Measurements from ENCODE around the gene GMDS. TPM values are rescaled to one million over a fixed set of nuclear protein-coding genes. Genes with fewer than 3 reads are reported as not detected.

The GMDS gene
- total RNA-seq, 1 donor from 2014 or later: 30.1 TPM

DNA sequence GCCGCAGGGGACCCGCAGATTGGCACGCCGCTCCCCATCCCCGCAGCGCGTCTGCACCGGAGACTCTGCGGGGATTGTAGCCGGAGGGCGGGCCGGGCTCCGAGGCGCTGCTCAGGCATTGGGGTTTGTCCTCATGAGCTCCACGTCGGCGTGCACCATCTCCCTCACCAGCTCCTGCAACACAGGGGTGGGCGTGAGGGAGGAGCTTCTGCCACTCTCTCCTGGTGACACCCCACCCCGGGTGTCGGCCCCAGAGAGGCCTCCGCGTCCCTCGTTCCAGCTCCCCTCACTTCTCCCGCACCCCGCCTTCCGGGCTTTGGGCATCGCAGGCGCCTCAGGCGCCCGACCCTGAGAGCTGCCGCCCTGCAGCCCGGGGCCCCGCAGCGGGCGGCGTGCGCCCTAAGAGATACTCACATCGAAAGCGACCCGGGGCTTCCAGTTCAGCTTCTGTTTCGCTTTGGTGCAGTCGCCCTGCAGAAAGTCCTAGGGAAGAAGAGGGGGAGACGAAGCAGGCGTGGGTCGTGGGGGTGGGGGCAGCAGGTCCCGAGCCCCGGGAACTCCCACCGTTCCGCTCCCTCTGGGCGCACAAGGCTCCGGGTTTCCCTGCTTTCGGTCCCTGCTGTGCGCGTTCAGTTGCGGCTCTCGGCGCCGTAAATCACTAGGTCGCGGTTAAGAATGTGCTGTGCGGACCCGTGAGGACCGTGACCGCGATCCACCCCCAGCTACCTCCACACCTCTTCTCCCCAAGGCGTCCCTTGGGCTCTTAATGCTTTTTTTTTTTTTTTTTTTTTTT lies 621.2 kb downstream of the GMDS start:
- H3K36me3 Mint-ChIP-seq (ENCODE audit: low read depth): peaks cover 8% of the 10 kb centered on the region
- no peak overlapping the region for H3K27ac Mint-ChIP-seq
- peak overlapping the region; percentile 71 for H3K4me3 Mint-ChIP-seq
- intact Hi-C loops (cut with micrococcal nuclease): loop anchor here (1.0 to 10.0 kb wide), 3 partner anchors 12 to 1611 kb away; no protein-coding TSS in a partner anchor
- DNase-seq (no peak), ATAC-seq (ENCODE audit: low read depth) (peak; percentile 63)
- peaks cover 21% of the 10 kb centered on the region for H3K4me1 Mint-ChIP-seq
- no peaks in the 10 kb centered on the region for H3K9me3 Mint-ChIP-seq
- peaks cover 67% of the 10 kb centered on the region for H3K27me3 Mint-ChIP-seq
- TF ChIP-seq, protein P1, sequence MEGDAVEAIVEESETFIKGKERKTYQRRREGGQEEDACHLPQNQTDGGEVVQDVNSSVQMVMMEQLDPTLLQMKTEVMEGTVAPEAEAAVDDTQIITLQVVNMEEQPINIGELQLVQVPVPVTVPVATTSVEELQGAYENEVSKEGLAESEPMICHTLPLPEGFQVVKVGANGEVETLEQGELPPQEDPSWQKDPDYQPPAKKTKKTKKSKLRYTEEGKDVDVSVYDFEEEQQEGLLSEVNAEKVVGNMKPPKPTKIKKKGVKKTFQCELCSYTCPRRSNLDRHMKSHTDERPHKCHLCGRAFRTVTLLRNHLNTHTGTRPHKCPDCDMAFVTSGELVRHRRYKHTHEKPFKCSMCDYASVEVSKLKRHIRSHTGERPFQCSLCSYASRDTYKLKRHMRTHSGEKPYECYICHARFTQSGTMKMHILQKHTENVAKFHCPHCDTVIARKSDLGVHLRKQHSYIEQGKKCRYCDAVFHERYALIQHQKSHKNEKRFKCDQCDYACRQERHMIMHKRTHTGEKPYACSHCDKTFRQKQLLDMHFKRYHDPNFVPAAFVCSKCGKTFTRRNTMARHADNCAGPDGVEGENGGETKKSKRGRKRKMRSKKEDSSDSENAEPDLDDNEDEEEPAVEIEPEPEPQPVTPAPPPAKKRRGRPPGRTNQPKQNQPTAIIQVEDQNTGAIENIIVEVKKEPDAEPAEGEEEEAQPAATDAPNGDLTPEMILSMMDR (IDR thresholded peaks at IDR 0.05): no peak
- ChIA-PET CTCF (interaction anchor here (1.2 to 4.5 kb wide), 2 partner anchors 10 to 480 kb away, joined by 4 to 12 read pairs; no protein-coding TSS in a partner anchor), POLR2A (interaction anchor here (0.7 to 3.4 kb wide), 3 partner anchors 9 to 1127 kb away, joined by 3 to 12 read pairs (median 11); partner anchors contain the start of gene MYLK4)

DNA sequence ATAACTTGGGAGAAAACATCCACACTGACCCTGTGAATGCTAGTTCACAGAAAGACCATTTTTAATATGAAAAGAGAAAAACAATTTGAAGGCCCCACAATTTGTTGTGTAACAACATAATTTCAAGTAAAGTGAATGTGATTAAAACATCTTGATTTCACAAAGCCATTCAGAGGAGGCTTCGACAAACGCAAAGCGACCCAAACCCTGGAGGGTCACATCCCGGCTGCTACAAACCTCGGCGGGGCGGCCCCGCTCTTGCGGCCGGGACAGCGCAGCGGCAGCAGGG lies 621.7 kb downstream of the GMDS start:
- DNase-seq (no peak), ATAC-seq (ENCODE audit: low read depth) (no peak)
- CTCF ChIA-PET: interaction anchor here (1.2 kb wide), 1 partner anchor 9 kb away, joined by 4 read pairs; no protein-coding TSS in a partner anchor
- H3K9me3 Mint-ChIP-seq: no peaks in the 10 kb centered on the region
- POLR2A ChIA-PET: interaction anchor here (3.4 kb wide), 1 partner anchor 9 kb away, joined by 12 read pairs; no protein-coding TSS in a partner anchor
- peaks cover 21% of the 10 kb centered on the region for H3K4me1 Mint-ChIP-seq
- H3K27me3 Mint-ChIP-seq: peaks cover 62% of the 10 kb centered on the region
- TF ChIP-seq, protein P1 (IDR thresholded peaks at IDR 0.05): no peak
- H3K4me3 Mint-ChIP-seq: peak overlapping the region; percentile 48
- peaks cover 8% of the 10 kb centered on the region for H3K36me3 Mint-ChIP-seq (ENCODE audit: low read depth)
- no peak overlapping the region for H3K27ac Mint-ChIP-seq
- intact Hi-C loops (cut with micrococcal nuclease): loop anchor here (1.0 to 10.0 kb wide), 3 partner anchors 11 to 1611 kb away; no protein-coding TSS in a partner anchor

DNA sequence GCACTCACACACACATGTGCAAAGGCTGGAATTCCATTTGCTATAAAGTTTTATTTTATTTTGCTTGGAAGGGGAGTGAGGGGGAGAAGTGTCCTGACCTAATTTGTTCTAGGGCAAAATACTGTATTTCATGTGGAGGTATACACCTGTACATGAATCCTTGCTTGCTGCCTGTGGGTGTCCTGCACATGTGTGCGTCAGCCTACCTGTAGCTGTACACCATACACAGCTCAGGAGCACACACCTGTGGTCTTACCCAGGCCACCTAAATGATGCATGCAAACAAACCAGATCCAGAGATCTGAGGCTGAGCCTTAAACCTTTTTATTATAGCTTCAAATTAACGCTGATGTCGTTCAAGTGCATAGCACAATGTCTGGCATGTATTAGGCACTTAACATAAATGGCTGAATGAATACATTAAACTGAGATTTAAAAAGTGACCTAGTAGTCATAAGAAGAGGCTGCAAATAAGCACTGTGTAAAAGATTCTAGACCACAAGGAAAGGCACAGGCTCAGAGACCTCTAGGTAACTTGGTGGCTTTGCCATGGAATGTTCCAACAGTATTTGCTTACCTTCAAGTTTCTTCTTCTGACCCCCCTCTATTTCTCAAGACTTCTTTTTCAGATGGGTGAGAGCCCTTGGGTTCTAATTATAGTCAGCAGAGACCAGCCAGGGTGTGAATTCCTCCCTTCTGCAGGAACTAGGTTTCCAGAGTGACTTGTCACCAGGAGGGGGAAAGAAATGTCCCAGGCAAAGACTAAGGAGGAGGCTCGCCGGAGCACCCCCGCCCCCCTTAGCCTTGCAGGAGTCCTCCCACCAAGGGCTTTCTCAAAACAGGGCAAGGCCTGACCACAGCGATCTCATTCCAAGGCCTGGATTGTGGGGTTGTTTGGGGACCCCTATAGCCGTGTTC lies 622.3 kb downstream of the GMDS start:
- no peak overlapping the region for H3K27ac Mint-ChIP-seq
- no peak for DNase-seq
- CTCF ChIA-PET: interaction anchor here (1.2 kb wide), 1 partner anchor 9 kb away, joined by 4 read pairs; no protein-coding TSS in a partner anchor

DNA sequence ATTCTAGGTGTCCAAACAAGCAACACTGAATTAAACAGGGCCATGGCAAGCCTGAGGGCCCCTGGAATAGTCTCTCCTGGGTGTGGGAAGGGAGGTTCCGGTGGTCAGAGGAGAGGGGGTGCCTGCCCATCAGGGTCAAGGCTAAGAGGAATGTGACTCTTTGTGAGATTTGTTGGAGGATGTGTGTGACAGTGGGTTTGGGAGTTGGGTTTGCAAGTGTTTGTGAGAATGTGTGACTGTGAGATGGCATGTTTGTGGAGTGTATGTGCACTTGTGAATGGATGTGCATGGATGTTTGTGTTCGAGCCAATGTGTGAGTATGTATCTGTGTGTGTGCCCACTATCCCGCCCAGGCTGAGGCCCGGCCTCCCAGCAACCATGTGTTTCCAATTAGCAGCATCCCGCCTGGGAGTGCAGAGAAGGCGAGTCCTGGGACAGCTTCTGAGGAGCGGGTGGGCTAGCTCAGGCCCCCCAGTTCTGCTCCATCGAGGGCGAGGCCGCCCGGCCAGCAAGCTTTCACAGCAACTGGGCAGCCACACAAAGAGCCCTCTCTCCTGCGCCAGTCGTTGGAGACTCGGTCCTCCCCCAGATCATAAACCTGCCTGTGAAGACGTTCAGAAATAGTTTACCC lies 623.1 kb downstream of the GMDS start:
- ATAC-seq (ENCODE audit: low read depth) (no peak), DNase-seq (peak; percentile 6)
- peaks cover 63% of the 10 kb centered on the region for H3K27me3 Mint-ChIP-seq
- no peak overlapping the region for H3K27ac Mint-ChIP-seq
- H3K9me3 Mint-ChIP-seq: no peaks in the 10 kb centered on the region
- no peak overlapping the region for H3K4me3 Mint-ChIP-seq
- H3K4me1 Mint-ChIP-seq: peaks cover 21% of the 10 kb centered on the region
- CTCF ChIA-PET: no interaction called here
- POLR2A ChIA-PET: no interaction called here
- TF ChIP-seq, protein P1 (IDR thresholded peaks at IDR 0.05): no peak
- peaks cover 8% of the 10 kb centered on the region for H3K36me3 Mint-ChIP-seq (ENCODE audit: low read depth)
- intact Hi-C loops (cut with micrococcal nuclease): loop anchor here (10.0 kb wide), 2 partner anchors 402 to 1612 kb away; no protein-coding TSS in a partner anchor

More for the DNA sequence above, 622.3 kb downstream of the GMDS start:
- peak overlapping the region; percentile 48 for H3K4me3 Mint-ChIP-seq
- peaks cover 21% of the 10 kb centered on the region for H3K4me1 Mint-ChIP-seq
- H3K36me3 Mint-ChIP-seq (ENCODE audit: low read depth): peaks cover 8% of the 10 kb centered on the region
- peaks cover 62% of the 10 kb centered on the region for H3K27me3 Mint-ChIP-seq
- intact Hi-C loops (cut with micrococcal nuclease): loop anchor here (10.0 kb wide), 2 partner anchors 402 to 1612 kb away; no protein-coding TSS in a partner anchor
- POLR2A ChIA-PET: interaction anchor here (3.4 kb wide), 1 partner anchor 8 kb away, joined by 12 read pairs; no protein-coding TSS in a partner anchor
- no peak for ATAC-seq (ENCODE audit: low read depth)
- TF ChIP-seq, protein P1 (IDR thresholded peaks at IDR 0.05): no peak
- H3K9me3 Mint-ChIP-seq: no peaks in the 10 kb centered on the region
